ENCODE data around the gene SESN1.

- TF ChIP-seq RNF2 (IDR thresholded peaks at IDR 0.05; ENCODE audit: borderline replicate concordance, low read depth) (no peak), CTCF (IDR thresholded peaks at IDR 0.05) (no peak), POLR2A (IDR thresholded peaks at IDR 0.05; ENCODE audit: low read length) (no peak), USF2 (IDR thresholded peaks at IDR 0.05) (no peak), MAX (IDR thresholded peaks at IDR 0.05) (no peak), RFX5 (IDR thresholded peaks at IDR 0.05) (no peak), ESRRA (IDR thresholded peaks at IDR 0.05; ENCODE audit: borderline replicate concordance, low read length) (no peak), HOXA7 (CRISPR knock-in tag; IDR thresholded peaks at IDR 0.05) (no peak)
These were observed 106.3 kb downstream of the SESN1 start for GRCh38 chr6:108988296-108988695.
